Right cardiac atrium (tissue), 5 donors: ENCODE measurements around the gene AKNA. TPM values are rescaled to one million over a fixed set of nuclear protein-coding genes. Genes with fewer than 3 reads are reported as not detected.

Experiments
- ATAC-seq, 2 donors: fragments of 200-7000 bp; cut with Tn5 transposase; one replicate each; pipeline versions ENCODE4 v1.8.0 to v1.9.1; 2020; ENCODE audit warnings: moderate library complexity in 2 of 2, mild to moderate bottlenecking in 1 of 2
- DNase-seq, 3 donors: peaks; one replicate each; pipeline ENCODE4 v3.0.0-alpha.2; 2020
- H3K27ac ChIP-seq: one replicate; pipeline ENCODE4 v1.5.1; 2013; ENCODE audit warnings: mild to moderate bottlenecking, low read length, control low read depth, moderate library complexity
- H3K27me3 ChIP-seq: one replicate; pipeline ENCODE4 v1.6.1; 2013; ENCODE audit not compliant: control insufficient read depth, insufficient read depth
- H3K4me1 ChIP-seq: one replicate; pipeline ENCODE4 v1.6.1; 2013; ENCODE audit warnings: low read length; ENCODE audit not compliant: control insufficient read depth, insufficient read depth
- H3K4me3 ChIP-seq: one replicate; pipeline ENCODE4 v1.5.1; 2013; ENCODE audit warnings: low read length, control low read depth
- H3K9me3 ChIP-seq: one replicate; pipeline ENCODE4 v1.6.1; 2013; ENCODE audit warnings: low read length; ENCODE audit not compliant: control insufficient read depth
- WGBS: extraction: QIAGEN DNeasy Blood & Tissue Kit; methylation state at CpG from one replicate; pipeline ENCODE4 v1.1.7; 2013; 5-methylcytosine and 5-hydroxymethylcytosine counted together
- intact Hi-C, 4 donors: fragments of 100-400 bp; cut with DNase I; formaldehyde crosslinking; loops; one replicate each; pipeline versions ENCODE4 v1.11.0 to v1.14.0; 2022 to 2023
- polyA plus RNA-seq: library from polyadenylated mRNA; stranded (reverse); fragments of 200-250 nt; gene quantifications from one replicate; pipeline ENCODE4 v1.2.3, GENCODE V29; 2013
- total RNA-seq, 4 donors: library from RNA; stranded (reverse); fragmentation: NEBNext Ultra II Directional; extraction: Animal tissue kit (Norgen Biotek cat#: 25700); gene quantifications; one replicate each; pipeline ENCODE4 v1.2.1, GENCODE V29; 2021
- donor health status: healthy with polysubstance abuse.
- donor health status: DM: no; HTN: yes; CAD: no.
- donor health status: DM: no; HTN: no; CAD: no.
- donor health status: DM: no; HTN: yes; CAD: no; lungs with severe emphysema.
- donor health status: DM: yes; HTN: yes; CAD: no.

The AKNA gene
- total and polyA plus RNA-seq, 5 donors, result 8.4 to 10.3 (median 8.9) TPM

GRCh38 chr9:114367772-114368569 lies 19.8 kb downstream of the AKNA start:
- intact Hi-C loops, result no loop called here
- DNase-seq (no peak), ATAC-seq (no peak)
- H3K4me3 ChIP-seq, result no peak overlapping the region
- H3K27me3 ChIP-seq, result no peaks in the 10 kb centered on the region
- H3K9me3 ChIP-seq, result no peaks in the 10 kb centered on the region
- 89% methylated on average over 14 of the region's 14 CpGs for WGBS
- H3K4me1 ChIP-seq, result no peaks in the 10 kb centered on the region
- no peak overlapping the region for H3K27ac ChIP-seq

- 88% methylated on average over 6 of the region's 6 CpGs for WGBS
- H3K9me3 ChIP-seq, result no peaks in the 10 kb centered on the region
- no peaks in the 10 kb centered on the region for H3K4me1 ChIP-seq
- ATAC-seq (no peak), DNase-seq (no peak)
- no peak overlapping the region for H3K4me3 ChIP-seq
- no peaks in the 10 kb centered on the region for H3K27me3 ChIP-seq
- intact Hi-C loops, result no loop called here
- no peak overlapping the region for H3K27ac ChIP-seq
Observed at GRCh38 chr9:114367366-114367765, 20.4 kb downstream of the AKNA start.

DNA sequence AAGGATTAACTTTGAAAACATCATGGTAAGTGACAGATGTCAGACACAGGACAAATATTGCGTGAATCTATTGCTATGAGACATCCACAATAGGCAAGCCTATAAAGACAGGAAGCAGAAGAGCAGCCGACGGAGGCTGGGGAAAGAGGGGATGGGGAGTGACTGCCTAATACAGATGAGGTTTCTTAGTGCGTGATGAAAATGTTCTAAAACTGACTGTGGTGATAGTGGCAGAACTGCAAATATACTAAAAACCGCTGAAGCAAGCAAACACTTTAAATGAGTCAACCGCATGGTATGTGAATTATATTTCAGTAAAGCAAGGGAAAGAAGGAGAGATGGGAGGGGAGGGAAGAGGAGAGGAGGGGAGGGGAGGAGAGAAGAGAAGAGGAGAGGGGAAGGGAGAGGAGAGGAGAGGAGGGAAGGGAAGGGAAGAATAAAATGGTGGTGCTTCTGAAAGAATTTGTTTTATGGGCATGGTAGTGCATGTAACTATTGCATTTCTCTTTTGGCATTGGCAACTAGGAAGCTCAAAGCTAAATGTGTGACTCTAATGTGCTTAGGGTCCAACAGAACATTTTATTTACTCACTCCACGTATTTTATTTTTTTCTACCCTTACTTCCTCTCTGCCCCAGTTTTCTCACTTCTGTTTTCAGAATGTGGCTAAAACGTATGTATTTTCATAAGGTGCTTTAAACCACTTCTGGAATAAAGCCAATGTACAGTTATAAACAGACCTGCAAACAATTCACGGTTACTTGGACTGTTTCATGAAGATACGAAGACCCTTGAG lies 21.3 kb downstream of the AKNA start:
- no peaks in the 10 kb centered on the region for H3K4me1 ChIP-seq
- WGBS, result 57% methylated on average over 10 of the region's 10 CpGs
- intact Hi-C loops, result no loop called here
- no peaks in the 10 kb centered on the region for H3K9me3 ChIP-seq
- H3K4me3 ChIP-seq, result no peak overlapping the region
- no peaks in the 10 kb centered on the region for H3K27me3 ChIP-seq
- ATAC-seq, result no peak
- no peak overlapping the region for H3K27ac ChIP-seq
- DNase-seq, result no peak

- intact Hi-C loops, result no loop called here
- WGBS, result 94% methylated on average over 2 of the region's 2 CpGs
- Histone ChIP-seq H3K4me3 (no peak overlapping the region), H3K27me3 (no peaks in the 10 kb centered on the region), H3K4me1 (no peaks in the 10 kb centered on the region), H3K9me3 (no peaks in the 10 kb centered on the region), H3K27ac (no peak overlapping the region)
- ATAC-seq (no peak), DNase-seq (no peak)
Observed at GRCh38 chr9:114365194-114365593, 22.6 kb downstream of the AKNA start.

GRCh38 chr9:114364134-114365041 lies 23.4 kb downstream of the AKNA start:
- intact Hi-C loops, result no loop called here
- Histone ChIP-seq H3K4me1 (no peaks in the 10 kb centered on the region), H3K27me3 (no peaks in the 10 kb centered on the region), H3K27ac (no peak overlapping the region), H3K4me3 (no peak overlapping the region), H3K9me3 (no peaks in the 10 kb centered on the region)
- ATAC-seq, result no peak
- no peak for DNase-seq
- WGBS, result 66% methylated on average over 6 of the region's 6 CpGs

GRCh38 chr9:114363424-114363823 lies 24.4 kb downstream of the AKNA start:
- Histone ChIP-seq H3K27ac (no peak overlapping the region), H3K4me3 (no peak overlapping the region), H3K9me3 (no peaks in the 10 kb centered on the region), H3K4me1 (no peaks in the 10 kb centered on the region), H3K27me3 (no peaks in the 10 kb centered on the region)
- intact Hi-C loops, result no loop called here
- no peak for ATAC-seq
- 74% methylated on average over 2 of the region's 2 CpGs for WGBS
- DNase-seq, result no peak

- no peak overlapping the region for H3K4me3 ChIP-seq
- no peak overlapping the region for H3K27ac ChIP-seq
- ATAC-seq (no peak), DNase-seq (no peak)
- intact Hi-C loops, result no loop called here
- 88% methylated on average over 12 of the region's 12 CpGs for WGBS
- H3K27me3 ChIP-seq, result no peaks in the 10 kb centered on the region
- H3K4me1 ChIP-seq, result no peaks in the 10 kb centered on the region
- no peaks in the 10 kb centered on the region for H3K9me3 ChIP-seq
Observed at GRCh38 chr9:114362394-114362793, 25.4 kb downstream of the AKNA start.

- Histone ChIP-seq H3K4me1 (no peaks in the 10 kb centered on the region), H3K27ac (no peak overlapping the region), H3K9me3 (no peaks in the 10 kb centered on the region), H3K4me3 (no peak overlapping the region), H3K27me3 (no peaks in the 10 kb centered on the region)
- intact Hi-C loops, result no loop called here
- no peak for DNase-seq
- 95% methylated on average over 7 of the region's 7 CpGs for WGBS
- ATAC-seq, result no peak
Observed at GRCh38 chr9:114361542-114361941, 26.2 kb downstream of the AKNA start.

DNA sequence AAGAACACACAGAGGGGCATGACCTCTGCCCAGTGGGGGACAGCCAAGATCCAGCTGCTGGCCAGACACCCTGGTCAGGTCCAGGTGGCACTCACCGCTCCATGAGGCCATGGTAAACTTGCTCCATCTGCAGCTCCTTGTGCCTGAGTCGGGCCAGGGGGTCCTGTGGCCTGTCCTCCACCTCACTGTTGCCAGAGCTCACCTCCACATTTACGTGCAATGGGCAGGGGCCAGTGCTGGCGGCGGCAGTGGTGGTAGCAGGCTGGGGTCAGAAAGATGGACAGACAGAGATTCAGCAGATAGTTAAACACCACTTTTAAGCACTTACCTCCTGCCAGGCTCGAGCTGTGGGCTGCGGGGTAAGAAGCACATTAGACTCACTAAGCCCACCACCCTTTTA lies 28.0 kb downstream of the AKNA start:
- Histone ChIP-seq H3K27ac (no peak overlapping the region), H3K4me1 (no peaks in the 10 kb centered on the region), H3K4me3 (no peak overlapping the region), H3K9me3 (no peaks in the 10 kb centered on the region), H3K27me3 (no peaks in the 10 kb centered on the region)
- intact Hi-C loops, result no loop called here
- 95% methylated on average over 7 of the region's 7 CpGs for WGBS
- DNase-seq (no peak), ATAC-seq (no peak)

- no peak for DNase-seq
Observed at GRCh38 chr9:114357911-114358328, 29.9 kb downstream of the AKNA start.

DNA sequence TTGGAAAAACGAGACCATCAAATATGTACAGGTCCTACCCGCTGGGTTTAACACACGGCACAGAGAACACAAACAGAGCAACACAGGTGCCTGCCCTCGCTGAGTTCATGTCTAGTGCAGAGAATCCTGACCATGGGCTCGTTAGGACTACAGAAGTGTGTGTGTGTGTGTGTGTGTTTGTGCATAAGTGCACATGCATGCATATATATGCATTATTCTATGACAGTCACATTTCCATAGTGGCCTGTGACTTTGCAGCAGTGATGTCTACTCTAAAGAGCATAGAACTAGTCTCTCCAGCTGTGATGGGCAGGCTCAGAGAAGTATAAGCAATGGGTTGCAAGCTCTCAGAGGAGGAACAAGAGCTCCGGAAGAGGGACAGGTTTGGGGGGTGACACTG lies 30.4 kb downstream of the AKNA start:
- Histone ChIP-seq H3K4me3 (no peak overlapping the region), H3K27ac (no peak overlapping the region), H3K4me1 (no peaks in the 10 kb centered on the region), H3K27me3 (no peaks in the 10 kb centered on the region), H3K9me3 (no peaks in the 10 kb centered on the region)
- 89% methylated on average over 6 of the region's 6 CpGs for WGBS
- no peak for ATAC-seq
- intact Hi-C loops, result no loop called here
- DNase-seq, result no peak

More at GRCh38 chr9:114357911-114358328, 29.9 kb downstream of the AKNA start:
- H3K27me3 ChIP-seq, result no peaks in the 10 kb centered on the region
- H3K27ac ChIP-seq, result no peak overlapping the region
- H3K4me3 ChIP-seq, result no peak overlapping the region
- no peak for ATAC-seq
- no peaks in the 10 kb centered on the region for H3K4me1 ChIP-seq
- no peaks in the 10 kb centered on the region for H3K9me3 ChIP-seq
- intact Hi-C loops, result no loop called here
- WGBS, result 97% methylated on average over 9 of the region's 9 CpGs
